Measurements from ENCODE around the gene BCCIP.

GRCh38 chr10:125852487-125852886, 29.1 kb downstream of the BCCIP start:
- TF ChIP-seq, protein P1, sequence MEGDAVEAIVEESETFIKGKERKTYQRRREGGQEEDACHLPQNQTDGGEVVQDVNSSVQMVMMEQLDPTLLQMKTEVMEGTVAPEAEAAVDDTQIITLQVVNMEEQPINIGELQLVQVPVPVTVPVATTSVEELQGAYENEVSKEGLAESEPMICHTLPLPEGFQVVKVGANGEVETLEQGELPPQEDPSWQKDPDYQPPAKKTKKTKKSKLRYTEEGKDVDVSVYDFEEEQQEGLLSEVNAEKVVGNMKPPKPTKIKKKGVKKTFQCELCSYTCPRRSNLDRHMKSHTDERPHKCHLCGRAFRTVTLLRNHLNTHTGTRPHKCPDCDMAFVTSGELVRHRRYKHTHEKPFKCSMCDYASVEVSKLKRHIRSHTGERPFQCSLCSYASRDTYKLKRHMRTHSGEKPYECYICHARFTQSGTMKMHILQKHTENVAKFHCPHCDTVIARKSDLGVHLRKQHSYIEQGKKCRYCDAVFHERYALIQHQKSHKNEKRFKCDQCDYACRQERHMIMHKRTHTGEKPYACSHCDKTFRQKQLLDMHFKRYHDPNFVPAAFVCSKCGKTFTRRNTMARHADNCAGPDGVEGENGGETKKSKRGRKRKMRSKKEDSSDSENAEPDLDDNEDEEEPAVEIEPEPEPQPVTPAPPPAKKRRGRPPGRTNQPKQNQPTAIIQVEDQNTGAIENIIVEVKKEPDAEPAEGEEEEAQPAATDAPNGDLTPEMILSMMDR (conservative IDR thresholded peaks at IDR 0.05; ENCODE audit: low read depth, low read length) = no peak
- no peak for TF ChIP-seq EZH2 (IDR thresholded peaks at IDR 0.05; ENCODE audit: borderline replicate concordance, low read depth, low read length, poor library complexity, severe bottlenecking)
